ENCODE results near the gene JHY. TPM values are rescaled to one million over a fixed set of nuclear protein-coding genes. Genes with fewer than 3 reads are reported as not detected.

The JHY gene
- total RNA-seq, 1 experiment from 2014 or later: 4.8 TPM

DNA sequence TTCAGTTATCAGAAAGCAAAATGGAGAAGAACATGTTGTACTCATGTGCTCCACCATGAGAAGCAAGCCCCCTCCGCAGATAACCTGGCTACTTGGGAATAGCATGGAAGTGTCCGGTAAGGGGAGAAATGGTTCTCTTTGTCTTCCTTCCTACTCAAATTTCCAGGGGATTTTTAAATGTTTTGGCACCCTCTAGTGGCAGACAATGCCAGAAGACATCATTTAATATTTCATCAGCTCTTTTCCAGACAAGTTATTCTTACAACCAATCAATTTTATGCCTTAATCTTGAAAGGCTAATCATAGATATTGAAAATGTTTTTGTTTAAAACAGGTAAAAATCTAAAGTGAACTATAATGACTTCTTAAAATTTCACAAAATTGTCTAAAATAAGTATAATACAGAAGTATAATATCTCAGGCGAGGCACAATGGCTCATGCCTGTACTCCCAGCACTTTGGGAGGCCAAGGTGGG is 28.6 kb upstream of the JHY start (continued):
- TF ChIP-seq CBX3 (IDR thresholded peaks at IDR 0.05; ENCODE audit: low read depth) (no peak), TCF7L2 (IDR thresholded peaks at IDR 0.05; ENCODE audit: borderline replicate concordance, extremely low read depth, insufficient read depth, insufficient read length) (no peak)

DNA sequence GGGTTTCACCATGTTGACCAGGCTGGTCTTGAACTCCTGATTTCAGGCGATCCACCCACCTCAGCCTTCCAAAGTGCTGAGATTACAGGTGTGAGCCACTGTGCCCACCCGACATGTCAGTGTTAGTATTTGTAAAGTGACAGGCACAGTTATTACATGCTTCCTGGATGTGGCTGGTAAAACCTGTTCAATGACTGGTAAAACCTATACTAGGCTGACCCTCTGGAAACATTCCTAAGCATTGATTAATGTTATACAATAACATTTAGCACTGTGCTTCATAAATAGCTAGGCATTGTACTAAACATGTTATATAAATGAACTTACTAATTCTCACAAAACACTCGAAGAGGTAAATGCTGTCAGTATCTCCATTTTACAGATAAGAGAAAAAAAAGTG is 20.9 kb upstream of the JHY start:
- Histone ChIP-seq H3K9ac (ENCODE audit: low read length) (no peak overlapping the region), H3K9me3 (ENCODE audit: control insufficient read depth in 1 of 2, insufficient read depth in 1 of 2, low read depth in 1 of 2, low read length in 2 of 2) (no peaks in the 10 kb centered on the region), H3K79me2 (ENCODE audit: insufficient read depth, low read length) (no peaks in the 10 kb centered on the region), H3K36me3 (ENCODE audit: control insufficient read depth in 1 of 2, insufficient read depth in 2 of 2, low read length in 2 of 2) (no peaks in the 10 kb centered on the region), H3K27me3 (ENCODE audit: insufficient read depth, low read length) (peaks cover 4% of the 10 kb centered on the region; the same call in 1 of the 2 replicates), H3K4me3 (replicated peaks in 1 of 2; ENCODE audit: low read depth in 1 of 2, low read length in 2 of 2) (no peak overlapping the region), H3K4me1 (ENCODE audit: control insufficient read depth in 1 of 2, insufficient read depth in 2 of 2, low read length in 2 of 2) (peaks cover 5 to 15% of the 10 kb centered on the region in 2 experiments; a peak in 3 of 4 replicates), H3K9me2 (ENCODE audit: insufficient read depth) (no peaks in the 10 kb centered on the region), H3K4me2 (ENCODE audit: low read length) (no peak overlapping the region), H2AFZ (ENCODE audit: low read depth, low read length, poor library complexity, severe bottlenecking) (no peak overlapping the region), H3K27ac (ENCODE audit: low read depth, low read length) (no peak overlapping the region), H4K20me1 (ENCODE audit: insufficient read depth) (no peaks in the 10 kb centered on the region)
- BruUV-seq (replicated peaks): no TSS peak
- ATAC-seq (no peak), DNase-seq (ENCODE audit: low read depth, low spot score) (no peak)
- ChIA-PET RAD21 (ENCODE audit: low non-redundant PET in 1 of 2, low total read pairs in 2 of 2, uncharacterized antibody in 2 of 2, unreplicated experiment in 2 of 2) (interaction anchor here in 1 of 2 experiments (0.7 kb wide), 1 partner anchor 17 kb away, joined by 4 read pairs; no protein-coding TSS in a partner anchor), POLR2A (no interaction called here), CTCF (interaction anchor here (3.9 to 6.7 kb wide), 2 partner anchors 162 to 192 kb away, joined by 61 to 132 read pairs; no protein-coding TSS in a partner anchor)
- intact Hi-C loops (cut with micrococcal nuclease): loop anchor here (5.0 kb wide), 1 partner anchor 376 kb away; no protein-coding TSS in a partner anchor
- TF ChIP-seq YY1 (IDR thresholded peaks at IDR 0.05; ENCODE audit: extremely low read depth, insufficient replicate concordance, low read depth, low read length): no peak
- no peak for TF ChIP-seq RAD21 (IDR thresholded peaks at IDR 0.05; ENCODE audit: low read depth)
- TF ChIP-seq JUND (IDR thresholded peaks at IDR 0.05): no peak
- no peak for TF ChIP-seq CEBPB (IDR thresholded peaks at IDR 0.05; ENCODE audit: low read depth)
- no peak for TF ChIP-seq CBX3 (IDR thresholded peaks at IDR 0.05; ENCODE audit: low read depth)
- TF ChIP-seq, protein P1, sequence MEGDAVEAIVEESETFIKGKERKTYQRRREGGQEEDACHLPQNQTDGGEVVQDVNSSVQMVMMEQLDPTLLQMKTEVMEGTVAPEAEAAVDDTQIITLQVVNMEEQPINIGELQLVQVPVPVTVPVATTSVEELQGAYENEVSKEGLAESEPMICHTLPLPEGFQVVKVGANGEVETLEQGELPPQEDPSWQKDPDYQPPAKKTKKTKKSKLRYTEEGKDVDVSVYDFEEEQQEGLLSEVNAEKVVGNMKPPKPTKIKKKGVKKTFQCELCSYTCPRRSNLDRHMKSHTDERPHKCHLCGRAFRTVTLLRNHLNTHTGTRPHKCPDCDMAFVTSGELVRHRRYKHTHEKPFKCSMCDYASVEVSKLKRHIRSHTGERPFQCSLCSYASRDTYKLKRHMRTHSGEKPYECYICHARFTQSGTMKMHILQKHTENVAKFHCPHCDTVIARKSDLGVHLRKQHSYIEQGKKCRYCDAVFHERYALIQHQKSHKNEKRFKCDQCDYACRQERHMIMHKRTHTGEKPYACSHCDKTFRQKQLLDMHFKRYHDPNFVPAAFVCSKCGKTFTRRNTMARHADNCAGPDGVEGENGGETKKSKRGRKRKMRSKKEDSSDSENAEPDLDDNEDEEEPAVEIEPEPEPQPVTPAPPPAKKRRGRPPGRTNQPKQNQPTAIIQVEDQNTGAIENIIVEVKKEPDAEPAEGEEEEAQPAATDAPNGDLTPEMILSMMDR (IDR thresholded peaks at IDR 0.05 in 2 of 3, conservative IDR thresholded peaks at IDR 0.05 in 1 of 3; ENCODE audit: borderline replicate concordance in 1 of 3, insufficient read depth in 1 of 3, low read depth in 2 of 3, low read length in 2 of 3): no peak
- TF ChIP-seq, protein P2, sequence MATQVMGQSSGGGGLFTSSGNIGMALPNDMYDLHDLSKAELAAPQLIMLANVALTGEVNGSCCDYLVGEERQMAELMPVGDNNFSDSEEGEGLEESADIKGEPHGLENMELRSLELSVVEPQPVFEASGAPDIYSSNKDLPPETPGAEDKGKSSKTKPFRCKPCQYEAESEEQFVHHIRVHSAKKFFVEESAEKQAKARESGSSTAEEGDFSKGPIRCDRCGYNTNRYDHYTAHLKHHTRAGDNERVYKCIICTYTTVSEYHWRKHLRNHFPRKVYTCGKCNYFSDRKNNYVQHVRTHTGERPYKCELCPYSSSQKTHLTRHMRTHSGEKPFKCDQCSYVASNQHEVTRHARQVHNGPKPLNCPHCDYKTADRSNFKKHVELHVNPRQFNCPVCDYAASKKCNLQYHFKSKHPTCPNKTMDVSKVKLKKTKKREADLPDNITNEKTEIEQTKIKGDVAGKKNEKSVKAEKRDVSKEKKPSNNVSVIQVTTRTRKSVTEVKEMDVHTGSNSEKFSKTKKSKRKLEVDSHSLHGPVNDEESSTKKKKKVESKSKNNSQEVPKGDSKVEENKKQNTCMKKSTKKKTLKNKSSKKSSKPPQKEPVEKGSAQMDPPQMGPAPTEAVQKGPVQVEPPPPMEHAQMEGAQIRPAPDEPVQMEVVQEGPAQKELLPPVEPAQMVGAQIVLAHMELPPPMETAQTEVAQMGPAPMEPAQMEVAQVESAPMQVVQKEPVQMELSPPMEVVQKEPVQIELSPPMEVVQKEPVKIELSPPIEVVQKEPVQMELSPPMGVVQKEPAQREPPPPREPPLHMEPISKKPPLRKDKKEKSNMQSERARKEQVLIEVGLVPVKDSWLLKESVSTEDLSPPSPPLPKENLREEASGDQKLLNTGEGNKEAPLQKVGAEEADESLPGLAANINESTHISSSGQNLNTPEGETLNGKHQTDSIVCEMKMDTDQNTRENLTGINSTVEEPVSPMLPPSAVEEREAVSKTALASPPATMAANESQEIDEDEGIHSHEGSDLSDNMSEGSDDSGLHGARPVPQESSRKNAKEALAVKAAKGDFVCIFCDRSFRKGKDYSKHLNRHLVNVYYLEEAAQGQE (IDR thresholded peaks at IDR 0.05; ENCODE audit: low read depth): no peak
- no peak for TF ChIP-seq SRF (IDR thresholded peaks at IDR 0.05; ENCODE audit: low read depth)
- TF ChIP-seq, protein P3, sequence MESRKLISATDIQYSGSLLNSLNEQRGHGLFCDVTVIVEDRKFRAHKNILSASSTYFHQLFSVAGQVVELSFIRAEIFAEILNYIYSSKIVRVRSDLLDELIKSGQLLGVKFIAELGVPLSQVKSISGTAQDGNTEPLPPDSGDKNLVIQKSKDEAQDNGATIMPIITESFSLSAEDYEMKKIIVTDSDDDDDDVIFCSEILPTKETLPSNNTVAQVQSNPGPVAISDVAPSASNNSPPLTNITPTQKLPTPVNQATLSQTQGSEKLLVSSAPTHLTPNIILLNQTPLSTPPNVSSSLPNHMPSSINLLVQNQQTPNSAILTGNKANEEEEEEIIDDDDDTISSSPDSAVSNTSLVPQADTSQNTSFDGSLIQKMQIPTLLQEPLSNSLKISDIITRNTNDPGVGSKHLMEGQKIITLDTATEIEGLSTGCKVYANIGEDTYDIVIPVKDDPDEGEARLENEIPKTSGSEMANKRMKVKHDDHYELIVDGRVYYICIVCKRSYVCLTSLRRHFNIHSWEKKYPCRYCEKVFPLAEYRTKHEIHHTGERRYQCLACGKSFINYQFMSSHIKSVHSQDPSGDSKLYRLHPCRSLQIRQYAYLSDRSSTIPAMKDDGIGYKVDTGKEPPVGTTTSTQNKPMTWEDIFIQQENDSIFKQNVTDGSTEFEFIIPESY (IDR thresholded peaks at IDR 0.05; ENCODE audit: extremely low read depth, insufficient replicate concordance, low read length): no peak
- TF ChIP-seq SIN3A (IDR thresholded peaks at IDR 0.05; ENCODE audit: low read depth): no peak
- no peak for TF ChIP-seq SP1 (IDR thresholded peaks at IDR 0.05; ENCODE audit: low read depth)
- TF ChIP-seq, protein P4, sequence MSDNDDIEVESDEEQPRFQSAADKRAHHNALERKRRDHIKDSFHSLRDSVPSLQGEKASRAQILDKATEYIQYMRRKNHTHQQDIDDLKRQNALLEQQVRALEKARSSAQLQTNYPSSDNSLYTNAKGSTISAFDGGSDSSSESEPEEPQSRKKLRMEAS (IDR thresholded peaks at IDR 0.05): no peak
- no peak for TF ChIP-seq ELF1 (IDR thresholded peaks at IDR 0.05; ENCODE audit: borderline replicate concordance, low read depth)
